GM12878 (cell line): ENCODE data around the gene OXA1L. TPM values are rescaled to one million over a fixed set of nuclear protein-coding genes. Genes with fewer than 3 reads are reported as not detected.
A peak's percentile ranks its signal among the peaks of the same experiment; 100 is the strongest.

Source experiments
- ASH2L ChIP-seq: fragments of 300-600, 200-600 bp; sonication (generic); IDR thresholded peaks from 2 replicates; pipeline ENCODE4 v1.6.1; 2017; ENCODE audit warnings: low read depth, mild to moderate bottlenecking, borderline replicate concordance
- CEBPB ChIP-seq, 2 experiments: fragments of 150-350 bp in 1 of 2; IDR thresholded peaks; 2 replicates each; pipeline ENCODE4 v1.6.1; 2012 to 2014; ENCODE audit warnings: low read depth in 2 of 2, low read length in 2 of 2, borderline replicate concordance in 1 of 2, inconsistent platforms in 1 of 2
- ESRRA ChIP-seq: IDR thresholded peaks from 2 replicates; pipeline ENCODE4 v1.6.1; 2012; ENCODE audit warnings: mild to moderate bottlenecking, low read length, improper control_type of control experiment
- HCFC1 ChIP-seq: fragments of 150-350 bp; IDR thresholded peaks from 2 replicates; pipeline ENCODE4 v1.6.1; 2014; ENCODE audit warnings: low read length
- KDM1A ChIP-seq: fragments of 200-600 bp; sonication (generic); IDR thresholded peaks from 2 replicates; pipeline ENCODE4 v1.6.1; 2016; ENCODE audit warnings: borderline replicate concordance
- MEF2B ChIP-seq: fragments of 450-650 bp; IDR thresholded peaks from 2 replicates; pipeline ENCODE4 v1.6.1; 2018; ENCODE audit warnings: mild to moderate bottlenecking, moderate library complexity; ENCODE audit not compliant: partially characterized antibody, poor library complexity, severe bottlenecking
- POLR2AphosphoS2 ChIP-seq: IDR thresholded peaks from 2 replicates; pipeline ENCODE4 v1.6.1; 2011; ENCODE audit warnings: low read depth, mild to moderate bottlenecking, low read length, improper control_type of control experiment, moderate library complexity
- SMAD1 ChIP-seq: fragments of 450-650 bp; IDR thresholded peaks from 2 replicates; pipeline ENCODE4 v1.6.1; 2018; ENCODE audit warnings: mild to moderate bottlenecking, low read depth; ENCODE audit not compliant: partially characterized antibody
- TAF1 ChIP-seq: IDR thresholded peaks from 2 replicates; pipeline ENCODE4 v1.6.1; 2011; ENCODE audit warnings: mild to moderate bottlenecking, low read depth, low read length, borderline replicate concordance
- polyA plus RNA-seq, 11 experiments: library from polyadenylated mRNA; depleted of rRNA in 4 of 11; unstranded in 6 of 11; stranded (reverse) in 5 of 11; fragments of >200 nt; fragmentation: Nextera tagmentation in 4 of 11; fragmentation: Illumina TruSeq in 1 of 11; extraction: Ambion mirVana in 4 of 11; extraction: Trizol in 1 of 11; gene quantifications; 1 replicate in 1 of 11; 2 replicates in 10 of 11; pipeline versions ENCODE4 v1.2.1 to v1.2.3, GENCODE V29; 2011 to 2016; ENCODE audit warnings: inconsistent platforms in 2 of 11, missing spikeins in 2 of 11, low read depth in 1 of 11
- total RNA-seq, 4 experiments: library from RNA; depleted of rRNA in 3 of 4; stranded (reverse); fragments of >200 nt in 3 of 4; fragmentation: Illumina TruSeq in 1 of 4; extraction: Trizol in 1 of 4; gene quantifications; 2 replicates each; pipeline versions ENCODE4 v1.2.1 to v1.2.3, GENCODE V29; 2013 to 2021
- TF ChIP-seq, protein P1 (sequence below): IDR thresholded peaks from 2 replicates; pipeline ENCODE4 v1.6.1; 2012; ENCODE audit warnings: low read length, inconsistent platforms
- TF ChIP-seq, protein P2 (sequence below): fragments of 450-650 bp; formaldehyde crosslinking; IDR thresholded peaks from 2 replicates; pipeline ENCODE4 v1.4.0; 2020; ENCODE audit warnings: mild to moderate bottlenecking, moderate library complexity

Gene OXA1L
- total and polyA plus RNA-seq, 10 of the 15 experiments (the other 5 are each of a cell fraction or from before 2014, with no cell fraction given), result 105 to 289 (median 146) TPM

DNA sequence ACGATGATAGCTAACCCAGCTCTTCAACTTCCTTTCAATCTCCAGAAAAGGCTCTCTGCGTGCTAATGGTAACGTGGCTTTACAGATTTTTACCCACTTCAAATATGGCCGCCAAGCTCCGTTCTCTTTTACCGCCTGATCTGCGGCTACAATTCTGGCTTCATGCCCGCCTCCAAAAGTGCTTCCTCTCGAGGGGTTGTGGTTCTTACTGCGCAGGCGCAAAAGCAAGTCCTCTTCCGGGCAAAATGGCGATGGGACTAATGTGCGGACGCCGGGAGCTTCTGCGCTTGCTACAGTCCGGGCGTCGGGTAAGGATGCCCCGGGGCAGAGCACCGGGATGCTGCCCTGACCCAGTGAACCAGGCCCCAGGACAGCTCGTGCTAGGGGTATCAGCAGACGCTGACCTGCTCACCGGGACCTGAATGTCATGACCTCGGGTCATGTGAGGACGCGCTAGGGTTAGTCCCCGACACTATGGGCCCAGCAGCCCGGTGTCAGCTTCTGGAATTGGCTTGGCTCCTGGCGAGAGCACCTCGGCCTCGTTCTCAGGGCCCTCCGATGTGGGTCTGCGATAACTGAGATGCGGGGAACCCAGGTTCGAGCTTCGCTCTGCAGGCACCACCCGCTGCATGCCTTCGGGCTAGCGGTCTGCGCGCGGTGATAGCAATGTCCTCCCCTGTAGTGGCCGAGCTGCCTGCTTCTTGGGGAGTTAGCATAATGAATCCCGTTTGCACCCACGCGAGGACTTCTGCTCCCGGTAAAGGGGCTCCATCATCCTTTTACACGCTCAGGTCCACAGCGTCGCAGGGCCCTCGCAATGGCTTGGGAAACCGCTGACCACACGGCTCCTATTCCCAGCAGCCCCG, at the start of gene OXA1L (continued):
- TF ChIP-seq POLR2AphosphoS2 (peak; percentile 31; the same call in 1 of the 2 replicates), KDM1A (no peak), HCFC1 (peak; percentile 67), ESRRA (peak; percentile 67; the same call in 1 of the 2 replicates), ASH2L (no peak), SMAD1 (no peak), CEBPB (IDR thresholded peaks at IDR 0.05; ENCODE audit: borderline replicate concordance in 1 of 2, low read depth in 2 of 2, low read length in 2 of 2) (no peak), TAF1 (peak; percentile 93), MEF2B (no peak)
- TF ChIP-seq, protein P1, sequence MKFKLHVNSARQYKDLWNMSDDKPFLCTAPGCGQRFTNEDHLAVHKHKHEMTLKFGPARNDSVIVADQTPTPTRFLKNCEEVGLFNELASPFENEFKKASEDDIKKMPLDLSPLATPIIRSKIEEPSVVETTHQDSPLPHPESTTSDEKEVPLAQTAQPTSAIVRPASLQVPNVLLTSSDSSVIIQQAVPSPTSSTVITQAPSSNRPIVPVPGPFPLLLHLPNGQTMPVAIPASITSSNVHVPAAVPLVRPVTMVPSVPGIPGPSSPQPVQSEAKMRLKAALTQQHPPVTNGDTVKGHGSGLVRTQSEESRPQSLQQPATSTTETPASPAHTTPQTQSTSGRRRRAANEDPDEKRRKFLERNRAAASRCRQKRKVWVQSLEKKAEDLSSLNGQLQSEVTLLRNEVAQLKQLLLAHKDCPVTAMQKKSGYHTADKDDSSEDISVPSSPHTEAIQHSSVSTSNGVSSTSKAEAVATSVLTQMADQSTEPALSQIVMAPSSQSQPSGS, result no peak
- TF ChIP-seq, protein P2, sequence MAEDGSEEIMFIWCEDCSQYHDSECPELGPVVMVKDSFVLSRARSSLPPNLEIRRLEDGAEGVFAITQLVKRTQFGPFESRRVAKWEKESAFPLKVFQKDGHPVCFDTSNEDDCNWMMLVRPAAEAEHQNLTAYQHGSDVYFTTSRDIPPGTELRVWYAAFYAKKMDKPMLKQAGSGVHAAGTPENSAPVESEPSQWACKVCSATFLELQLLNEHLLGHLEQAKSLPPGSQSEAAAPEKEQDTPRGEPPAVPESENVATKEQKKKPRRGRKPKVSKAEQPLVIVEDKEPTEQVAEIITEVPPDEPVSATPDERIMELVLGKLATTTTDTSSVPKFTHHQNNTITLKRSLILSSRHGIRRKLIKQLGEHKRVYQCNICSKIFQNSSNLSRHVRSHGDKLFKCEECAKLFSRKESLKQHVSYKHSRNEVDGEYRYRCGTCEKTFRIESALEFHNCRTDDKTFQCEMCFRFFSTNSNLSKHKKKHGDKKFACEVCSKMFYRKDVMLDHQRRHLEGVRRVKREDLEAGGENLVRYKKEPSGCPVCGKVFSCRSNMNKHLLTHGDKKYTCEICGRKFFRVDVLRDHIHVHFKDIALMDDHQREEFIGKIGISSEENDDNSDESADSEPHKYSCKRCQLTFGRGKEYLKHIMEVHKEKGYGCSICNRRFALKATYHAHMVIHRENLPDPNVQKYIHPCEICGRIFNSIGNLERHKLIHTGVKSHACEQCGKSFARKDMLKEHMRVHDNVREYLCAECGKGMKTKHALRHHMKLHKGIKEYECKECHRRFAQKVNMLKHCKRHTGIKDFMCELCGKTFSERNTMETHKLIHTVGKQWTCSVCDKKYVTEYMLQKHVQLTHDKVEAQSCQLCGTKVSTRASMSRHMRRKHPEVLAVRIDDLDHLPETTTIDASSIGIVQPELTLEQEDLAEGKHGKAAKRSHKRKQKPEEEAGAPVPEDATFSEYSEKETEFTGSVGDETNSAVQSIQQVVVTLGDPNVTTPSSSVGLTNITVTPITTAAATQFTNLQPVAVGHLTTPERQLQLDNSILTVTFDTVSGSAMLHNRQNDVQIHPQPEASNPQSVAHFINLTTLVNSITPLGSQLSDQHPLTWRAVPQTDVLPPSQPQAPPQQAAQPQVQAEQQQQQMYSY (CRISPR knock-in tag), result no peak
